HepG2 (cell line): ENCODE measurements around the gene MAP6D1. TPM values are rescaled to one million over a fixed set of nuclear protein-coding genes. Genes with fewer than 3 reads are reported as not detected.
A peak's percentile ranks its signal among the peaks of the same experiment; 100 is the strongest.

ENCODE experiments used
- ATAC-seq: fragments of 200-7000 bp; cut with Tn5 transposase; 3 replicates; pipeline ENCODE4 v1.9.1; 2020; ENCODE audit warnings: mild to moderate bottlenecking, moderate library complexity
- BruUV-seq: library from RNA; stranded (reverse); fragments of 400-500 nt; replicated peaks from 2 replicates; lab custom pipeline; 2021; lab: Mats Ljungman, UMichigan
- CTCF ChIA-PET: fragments of 300-600 bp; formaldehyde crosslinking; extraction: SDS; loops from one replicate; lab custom pipeline; 2021; ENCODE audit warnings: low total read pairs, inconsistent platforms, low intra/inter-chr PET ratio; lab: Yijun Ruan, JAX
- POLR2A ChIA-PET: fragments of 350-600 bp; sonication (Branson Sonifier 250); formaldehyde crosslinking; loops from one replicate; lab custom pipeline; 2020; ENCODE audit warnings: antibody characterized with exemption, inconsistent platforms; lab: Yijun Ruan, JAX
- DNase-seq: peaks from one replicate; pipeline ENCODE4 v3.0.0-alpha.2; 2015; ENCODE audit warnings: low spot score
- FAIRE-seq: peaks from 3 replicates; lab custom pipeline; 2011; peaks lifted over from hg19 to GRCh38; lab: Jason Lieb, UNC
- H2AFZ ChIP-seq: one replicate; pipeline ENCODE4 v1.6.1; 2011; ENCODE audit warnings: low read length, inconsistent platforms
- H3K27ac ChIP-seq: fragments of 300-600 bp; 3 replicates; pipeline ENCODE4 v1.8.0; 2011; ENCODE audit warnings: mixed run types, mild to moderate bottlenecking, mixed read lengths, low read length, inconsistent platforms; ENCODE audit not compliant: insufficient read depth; ENCODE audit errors: extremely low read length
- H3K27me3 ChIP-seq, 2 experiments: fragments of 200-600 bp in 1 of 2; 2 replicates in 1 of 2; 3 replicates in 1 of 2; pipeline versions ENCODE4 v1.6.0 to v1.8.0; 2011; ENCODE audit warnings: low read length in 2 of 2, mild to moderate bottlenecking in 2 of 2, moderate library complexity in 2 of 2, inconsistent platforms in 1 of 2; ENCODE audit not compliant: insufficient read depth in 2 of 2, control insufficient read depth in 1 of 2
- H3K36me3 ChIP-seq, 2 experiments: fragments of 200-600 bp in 1 of 2; replicated peaks in 1 of 2; 2 replicates in 1 of 2; 3 replicates in 1 of 2; pipeline versions ENCODE4 v1.5.1 to v1.8.0; 2011; ENCODE audit warnings: low read length in 2 of 2, inconsistent platforms in 1 of 2; ENCODE audit not compliant: insufficient read depth in 2 of 2, control insufficient read depth in 1 of 2
- H3K4me1 ChIP-seq: 2 replicates; pipeline ENCODE4 v1.5.1; 2012; ENCODE audit warnings: low read length, inconsistent platforms; ENCODE audit not compliant: insufficient read depth
- H3K4me2 ChIP-seq: 2 replicates; pipeline ENCODE4 v1.6.0; 2011; ENCODE audit warnings: low read depth, low read length, inconsistent platforms
- H3K4me3 ChIP-seq, 3 experiments: fragments of 200-600 bp in 1 of 3; sonication (generic), shearing (Covaris generic) in 1 of 3; replicated peaks in 1 of 3; 2 replicates each; pipeline ENCODE4 v1.5.1; 2011 to 2016; ENCODE audit warnings: low read length in 3 of 3, inconsistent platforms in 2 of 3, low read depth in 2 of 3, mild to moderate bottlenecking in 2 of 3, control low read depth in 1 of 3, mixed read lengths in 1 of 3; ENCODE audit not compliant: insufficient read depth in 1 of 3
- H3K79me2 ChIP-seq: one replicate; pipeline ENCODE4 v1.6.1; 2011; ENCODE audit warnings: low read length, inconsistent platforms; ENCODE audit not compliant: insufficient read depth
- H3K9ac ChIP-seq: 2 replicates; pipeline ENCODE4 v1.6.0; 2011; ENCODE audit warnings: mild to moderate bottlenecking, low read depth, low read length, inconsistent platforms; ENCODE audit not compliant: insufficient read depth
- H3K9me3 ChIP-seq: 2 replicates; pipeline ENCODE4 v1.5.1; 2012; ENCODE audit warnings: mild to moderate bottlenecking, low read length
- H4K20me1 ChIP-seq: 2 replicates; pipeline ENCODE4 v1.6.0; 2011; ENCODE audit warnings: inconsistent platforms, mild to moderate bottlenecking, low read length, moderate library complexity; ENCODE audit not compliant: insufficient read depth
- AGO2 ChIP-seq: fragments of 200-400 bp; formaldehyde crosslinking; optimal IDR thresholded peaks from 2 replicates; pipeline ENCODE3; 2017; ENCODE audit warnings: mild to moderate bottlenecking, low read depth, low read length, moderate library complexity
- BRF2 ChIP-seq: sonication (generic); formaldehyde crosslinking; IDR thresholded peaks from 2 replicates; pipeline ENCODE4 v1.8.1; 2022; ENCODE audit warnings: mild to moderate bottlenecking, missing genetic modification reagents
- EP300 ChIP-seq, 3 experiments: sonication (generic) in 1 of 3; formaldehyde crosslinking in 1 of 3; IDR thresholded peaks; 2 replicates each; pipeline versions ENCODE4 v1.5.1 to v1.6.1; 2011 to 2020; ENCODE audit warnings: low read depth in 2 of 3, low read length in 2 of 3, borderline replicate concordance in 1 of 3, improper control_type of control experiment in 1 of 3, mild to moderate bottlenecking in 1 of 3, missing genetic modification reagents in 1 of 3, moderate library complexity in 1 of 3
- GATA4 ChIP-seq: sonication (generic); IDR thresholded peaks from 2 replicates; pipeline ENCODE4 v1.6.1; 2016; ENCODE audit warnings: antibody characterized with exemption, low read depth, borderline replicate concordance
- GATAD1 ChIP-seq: IDR thresholded peaks from 2 replicates; pipeline ENCODE4 v1.6.1; 2016; ENCODE audit warnings: missing genetic modification reagents, missing compliant biosample characterization
- HDAC2 ChIP-seq: sonication (generic); formaldehyde crosslinking; IDR thresholded peaks from 2 replicates; pipeline ENCODE4 v1.4.0; 2020; ENCODE audit warnings: missing genetic modification reagents
- HNF1A ChIP-seq, 2 experiments: sonication (generic) in 1 of 2; formaldehyde crosslinking in 1 of 2; IDR thresholded peaks; 2 replicates each; pipeline versions ENCODE4 v1.4.0 to v1.6.1; 2016 to 2020; ENCODE audit warnings: borderline replicate concordance in 1 of 2, low read depth in 1 of 2, mild to moderate bottlenecking in 1 of 2, missing genetic modification reagents in 1 of 2
- RBM22 ChIP-seq: fragments of 200-400 bp; formaldehyde crosslinking; optimal IDR thresholded peaks from 2 replicates; pipeline ENCODE3; 2017; ENCODE audit warnings: mild to moderate bottlenecking, low read length, moderate library complexity
- THYN1 ChIP-seq: sonication (generic); formaldehyde crosslinking; IDR thresholded peaks from 2 replicates; pipeline ENCODE4 v1.8.1; 2023; ENCODE audit warnings: low read depth, mild to moderate bottlenecking, moderate library complexity, missing genetic modification reagents, borderline replicate concordance
- whole genome bisulfite sequencing: methylation state at CpG from one replicate; pipeline ENCODE4 v1.1.6; 2017; ENCODE audit warnings: low lambda C conversion rate; 5-methylcytosine and 5-hydroxymethylcytosine counted together
- in situ Hi-C: cut with HindIII; loops from 2 replicates; pipeline ENCODE4 v1.10.0; 2017; ENCODE audit warnings: low pct_unique_long_range_greater_than_20kb; ENCODE audit not compliant: extremely low pct_ligation_motif_present
- intact Hi-C: fragments of 100-400 bp; cut with micrococcal nuclease; formaldehyde crosslinking; loops from one replicate; pipeline ENCODE4 v1.10.0; 2022; ENCODE audit not compliant: unreplicated experiment
- polyA plus RNA-seq, 8 experiments: library from polyadenylated mRNA; depleted of rRNA in 3 of 8; stranded (reverse) in 7 of 8; unstranded in 1 of 8; fragments of >200 nt; fragmentation: Illumina TruSeq in 4 of 8; extraction: Trizol in 4 of 8; gene quantifications; 2 replicates each; pipeline versions ENCODE4 v1.2.1 to v1.2.3, GENCODE V29; 2011 to 2016; ENCODE audit warnings: low read depth in 4 of 8, missing spikeins in 1 of 8, mixed read lengths in 1 of 8; ENCODE audit not compliant: insufficient read depth in 1 of 8
- total RNA-seq, 5 experiments: library from RNA; depleted of rRNA; stranded (reverse); fragments of >200 nt; fragmentation: Illumina TruSeq; extraction: Trizol; gene quantifications; 2 replicates each; pipeline ENCODE4 v1.2.3, GENCODE V29; 2016; ENCODE audit warnings: low read depth in 1 of 5

MAP6D1 gene
- total and polyA plus RNA-seq, 2 of the 13 experiments (the other 11 are each of a cell fraction or from before 2014, with no cell fraction given): 0.12 to 0.62 TPM

- BruUV-seq: no TSS peak
- H4K20me1 ChIP-seq: no peaks in the 10 kb centered on the region
- H3K4me3 ChIP-seq: no peak overlapping the region
- no peaks in the 10 kb centered on the region for H3K4me1 ChIP-seq
- no peaks in the 10 kb centered on the region for H3K9me3 ChIP-seq
- TF ChIP-seq GATAD1 (CRISPR knock-in tag) (no peak), THYN1 (CRISPR knock-in tag) (no peak), BRF2 (CRISPR knock-in tag) (no peak), RBM22 (peak; percentile 37)
- no peak overlapping the region for H3K4me2 ChIP-seq
- no peak overlapping the region for H3K27ac ChIP-seq
- intact Hi-C loops: no loop called here
- in situ Hi-C loops: no loop called here
- peaks cover 27 to 70% of the 10 kb centered on the region in 2 experiments for H3K36me3 ChIP-seq
- DNase-seq: no peak
- ChIA-PET CTCF (no interaction called here), POLR2A (no interaction called here)
- no peak overlapping the region for H2AFZ ChIP-seq
- no peak for ATAC-seq
- no peak for FAIRE-seq
- no peaks in the 10 kb centered on the region for H3K79me2 ChIP-seq
- WGBS: 96% methylated on average over 9 of the region's 9 CpGs
- no peak overlapping the region for H3K9ac ChIP-seq
- H3K27me3 ChIP-seq: no peaks in the 10 kb centered on the region
Observed at GRCh38 chr3:183837390-183837789, 12.0 kb upstream of the MAP6D1 start.

- CTCF ChIA-PET: no interaction called here
- no peak overlapping the region for H3K4me3 ChIP-seq
- H2AFZ ChIP-seq: no peak overlapping the region
- FAIRE-seq: no peak
- no peak overlapping the region for H3K27ac ChIP-seq
- no peak for ATAC-seq
- 100% methylated on average over 6 of the region's 6 CpGs for WGBS
- in situ Hi-C loops: no loop called here
- H3K9ac ChIP-seq: no peak overlapping the region
- intact Hi-C loops: no loop called here
- H3K27me3 ChIP-seq: no peaks in the 10 kb centered on the region
- no peak for DNase-seq
- POLR2A ChIA-PET: no interaction called here
- no peaks in the 10 kb centered on the region for H3K9me3 ChIP-seq
- no peaks in the 10 kb centered on the region for H3K79me2 ChIP-seq
- H3K36me3 ChIP-seq: peaks cover 23 to 62% of the 10 kb centered on the region in 2 experiments; a peak in 4 of 5 replicates
- no peaks in the 10 kb centered on the region for H4K20me1 ChIP-seq
- no TSS peak for BruUV-seq
- no peak overlapping the region for H3K4me2 ChIP-seq
- H3K4me1 ChIP-seq: no peaks in the 10 kb centered on the region
- TF ChIP-seq HNF1A (IDR thresholded peaks at IDR 0.05; ENCODE audit: low read depth): no peak
- TF ChIP-seq HNF1A (CRISPR knock-in tag; IDR thresholded peaks at IDR 0.05; ENCODE audit: borderline replicate concordance): no peak
- TF ChIP-seq GATA4: no peak
- TF ChIP-seq AGO2: no peak
- TF ChIP-seq HDAC2: no peak
- TF ChIP-seq EP300 (IDR thresholded peaks at IDR 0.05; ENCODE audit: low read depth in 2 of 2, low read length in 2 of 2): no peak
- no peak for TF ChIP-seq EP300 (CRISPR knock-in tag; IDR thresholded peaks at IDR 0.05; ENCODE audit: borderline replicate concordance)
Observed at GRCh38 chr3:183833516-183833915, 8.1 kb upstream of the MAP6D1 start.
